Stimulated activated CD8-positive, alpha-beta memory T cell treated with anti-CD3 and anti-CD28 coated beads, Interleukin-7, amount 100 ng/mL, for 4 hours (primary cell): ENCODE measurements around the gene RNF113B.

ENCODE experiments used
- DNase-seq, 2 donors: peaks; one replicate each; pipeline ENCODE4 v3.0.0-alpha.2; 2020; ENCODE audit warnings: low read depth in 2 of 2

Gene RNF113B

GRCh38 chr13:98141509-98142379 is 35.3 kb downstream of the RNF113B start:
- DNase-seq: no peak

DNA sequence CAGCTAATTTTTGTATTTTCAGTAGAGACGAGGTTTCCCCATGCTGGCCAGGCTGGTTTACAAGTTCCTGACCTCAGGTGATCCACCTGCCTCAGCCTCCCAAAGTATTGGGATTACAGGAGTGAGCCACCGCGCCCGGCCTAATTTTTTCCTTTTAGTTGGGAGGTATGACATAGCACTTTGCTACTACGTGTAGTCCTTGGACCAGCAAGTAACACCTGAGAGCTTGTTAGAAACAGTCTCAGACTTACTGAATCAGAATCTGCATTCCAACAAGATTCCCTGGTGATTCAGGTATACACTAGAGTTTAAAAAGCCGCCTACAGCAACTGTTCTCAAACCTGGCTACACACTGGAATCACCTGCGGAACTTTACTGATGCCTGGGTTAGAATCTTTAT is 36.0 kb downstream of the RNF113B start:
- DNase-seq: no peak

DNA sequence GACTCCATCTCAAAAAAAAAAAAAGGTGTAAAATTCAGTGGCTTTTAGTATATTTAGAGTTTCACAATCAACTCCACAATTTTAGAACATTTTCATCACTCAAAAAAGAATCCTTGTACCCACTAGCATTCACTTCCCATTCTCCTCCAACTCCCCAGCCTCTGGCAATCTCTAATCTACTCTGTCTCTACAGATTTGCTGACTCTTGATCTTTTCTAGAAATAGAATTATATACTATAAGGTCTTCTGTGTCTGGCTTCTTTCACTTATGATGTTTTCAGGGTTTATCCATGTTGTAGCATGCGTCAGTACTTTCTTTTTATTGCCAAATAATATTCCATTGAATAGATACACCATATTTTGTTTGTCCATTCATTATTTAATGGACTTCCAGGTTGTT is 42.2 kb downstream of the RNF113B start:
- DNase-seq: no peak

- DNase-seq: no peak
Measured at GRCh38 chr13:98133946-98134345, 43.1 kb downstream of the RNF113B start.

- no peak for DNase-seq
Measured at GRCh38 chr13:98129059-98129746, 47.9 kb downstream of the RNF113B start.
